Fibroblast of lung (primary cell): Measurements from ENCODE around the gene DNAH14. TPM values are rescaled to one million over a fixed set of nuclear protein-coding genes. Genes with fewer than 3 reads are reported as not detected.

Experiments used
- DNase-seq, 2 donors: peaks; one replicate each; pipeline versions ENCODE4 v3.0.0 to v3.0.0-alpha.2; 2010; ENCODE audit warnings: low read depth in 2 of 2
- H2AFZ ChIP-seq: 2 replicates; pipeline ENCODE4 v1.5.1; 2012; ENCODE audit warnings: low read length, control low read depth, inconsistent platforms
- H3K27ac ChIP-seq: 2 replicates; pipeline ENCODE4 v1.5.1; 2011; ENCODE audit warnings: low read length, control low read depth; ENCODE audit not compliant: insufficient read depth
- H3K27me3 ChIP-seq: 2 replicates; pipeline ENCODE4 v1.5.1; 2011; ENCODE audit warnings: mild to moderate bottlenecking, low read length; ENCODE audit not compliant: control insufficient read depth, insufficient read depth
- H3K36me3 ChIP-seq: 2 replicates; pipeline ENCODE4 v1.5.1; 2011; ENCODE audit warnings: low read length; ENCODE audit not compliant: control insufficient read depth, insufficient read depth
- H3K4me1 ChIP-seq: 2 replicates; pipeline ENCODE4 v1.5.1; 2011; ENCODE audit warnings: low read length; ENCODE audit not compliant: control insufficient read depth, insufficient read depth; ENCODE audit errors: extremely low read depth
- H3K4me2 ChIP-seq: 2 replicates; pipeline ENCODE4 v1.5.1; 2011; ENCODE audit warnings: low read length, control low read depth; ENCODE audit not compliant: insufficient read depth; ENCODE audit errors: extremely low read depth
- H3K4me3 ChIP-seq, 4 experiments: fragments of 200-600 bp in 1 of 4; sonication (generic) in 1 of 4; replicated peaks in 1 of 4; 2 replicates each; pipeline ENCODE4 v1.5.1; 2011 to 2016; ENCODE audit warnings: low read length in 4 of 4, low read depth in 3 of 4, mild to moderate bottlenecking in 3 of 4, control low read depth in 2 of 4, inconsistent platforms in 1 of 4, mixed read lengths in 1 of 4; ENCODE audit not compliant: insufficient read depth in 1 of 4; ENCODE audit errors: control extremely low read depth in 1 of 4
- H3K79me2 ChIP-seq: 2 replicates; pipeline ENCODE4 v1.5.1; 2012; ENCODE audit warnings: mild to moderate bottlenecking, low read length, inconsistent platforms; ENCODE audit not compliant: control insufficient read depth, insufficient read depth
- H3K9ac ChIP-seq: 2 replicates; pipeline ENCODE4 v1.5.1; 2011; ENCODE audit warnings: mild to moderate bottlenecking, low read length, control low read depth; ENCODE audit not compliant: insufficient read depth
- H3K9me3 ChIP-seq: 2 replicates; pipeline ENCODE4 v1.5.1; 2012; ENCODE audit warnings: low read depth, low read length; ENCODE audit not compliant: control insufficient read depth, insufficient read depth
- H4K20me1 ChIP-seq: 2 replicates; pipeline ENCODE4 v1.5.1; 2011; ENCODE audit warnings: low read length; ENCODE audit not compliant: control insufficient read depth, insufficient read depth; ENCODE audit errors: extremely low read depth
- EZH2 ChIP-seq: IDR thresholded peaks from 2 replicates; pipeline ENCODE4 v1.5.1; 2012; ENCODE audit warnings: low read length, control low read depth, mild to moderate bottlenecking; ENCODE audit errors: missing control alignments
- polyA plus RNA-seq, 2 donors: library from polyadenylated mRNA; depleted of rRNA in 1 of 2; stranded (reverse) in 1 of 2; unstranded in 1 of 2; fragments of >200 nt; gene quantifications; 2 replicates each; pipeline ENCODE4 v1.2.1, GENCODE V29; 2011 to 2012; ENCODE audit warnings: missing spikeins in 1 of 2
- total RNA-seq: library from RNA; depleted of rRNA; stranded (reverse); fragments of >200 nt; gene quantifications from 2 replicates; pipeline ENCODE4 v1.2.1, GENCODE V29; 2014
- TF ChIP-seq, protein P1 (sequence below), 2 donors: IDR thresholded peaks in 1 of 2; conservative IDR thresholded peaks in 1 of 2; 1 replicate in 1 of 2; 2 replicates in 1 of 2; pipeline ENCODE4 v1.5.1; 2011 to 2012; ENCODE audit warnings: low read length in 2 of 2, control low read depth in 1 of 2, inconsistent platforms in 1 of 2, low read depth in 1 of 2, mild to moderate bottlenecking in 1 of 2

The DNAH14 gene
- total and polyA plus RNA-seq, 2 donors (not counting 1 experiment from before 2014, with no cell fraction given): 5.4 to 19.7 TPM

DNA sequence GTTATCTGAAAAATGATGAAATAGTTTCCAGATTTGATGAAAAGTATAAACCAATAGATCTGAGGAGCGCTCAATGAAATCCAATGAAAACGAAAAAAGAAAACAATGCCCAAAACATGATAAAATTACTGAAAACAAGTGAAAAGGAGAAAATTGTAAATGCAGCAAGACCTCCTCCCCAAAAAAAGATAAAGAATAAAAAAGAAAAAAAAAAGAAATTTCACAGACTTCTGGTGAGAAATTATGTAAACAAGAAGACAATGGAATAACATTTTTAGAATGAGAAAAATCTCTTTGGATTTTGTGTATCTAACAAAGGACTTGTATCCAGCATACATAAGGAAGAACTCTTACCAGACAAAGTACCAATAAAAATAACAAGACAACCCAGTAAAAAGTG, 134.2 kb downstream of the DNAH14 start:
- Histone ChIP-seq H4K20me1 (no peaks in the 10 kb centered on the region), H3K36me3 (no peaks in the 10 kb centered on the region), H3K4me3 (no peak overlapping the region), H2AFZ (no peak overlapping the region), H3K9me3 (no peaks in the 10 kb centered on the region), H3K4me2 (no peak overlapping the region), H3K27me3 (no peaks in the 10 kb centered on the region), H3K4me1 (no peaks in the 10 kb centered on the region), H3K27ac (no peak overlapping the region), H3K9ac (no peak overlapping the region), H3K79me2 (no peaks in the 10 kb centered on the region)
- no peak for DNase-seq
- TF ChIP-seq EZH2: no peak
- TF ChIP-seq, protein P1, sequence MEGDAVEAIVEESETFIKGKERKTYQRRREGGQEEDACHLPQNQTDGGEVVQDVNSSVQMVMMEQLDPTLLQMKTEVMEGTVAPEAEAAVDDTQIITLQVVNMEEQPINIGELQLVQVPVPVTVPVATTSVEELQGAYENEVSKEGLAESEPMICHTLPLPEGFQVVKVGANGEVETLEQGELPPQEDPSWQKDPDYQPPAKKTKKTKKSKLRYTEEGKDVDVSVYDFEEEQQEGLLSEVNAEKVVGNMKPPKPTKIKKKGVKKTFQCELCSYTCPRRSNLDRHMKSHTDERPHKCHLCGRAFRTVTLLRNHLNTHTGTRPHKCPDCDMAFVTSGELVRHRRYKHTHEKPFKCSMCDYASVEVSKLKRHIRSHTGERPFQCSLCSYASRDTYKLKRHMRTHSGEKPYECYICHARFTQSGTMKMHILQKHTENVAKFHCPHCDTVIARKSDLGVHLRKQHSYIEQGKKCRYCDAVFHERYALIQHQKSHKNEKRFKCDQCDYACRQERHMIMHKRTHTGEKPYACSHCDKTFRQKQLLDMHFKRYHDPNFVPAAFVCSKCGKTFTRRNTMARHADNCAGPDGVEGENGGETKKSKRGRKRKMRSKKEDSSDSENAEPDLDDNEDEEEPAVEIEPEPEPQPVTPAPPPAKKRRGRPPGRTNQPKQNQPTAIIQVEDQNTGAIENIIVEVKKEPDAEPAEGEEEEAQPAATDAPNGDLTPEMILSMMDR (conservative IDR thresholded peaks at IDR 0.05 in 1 of 2, IDR thresholded peaks at IDR 0.05 in 1 of 2; ENCODE audit: low read depth in 1 of 2, low read length in 2 of 2): no peak

DNA sequence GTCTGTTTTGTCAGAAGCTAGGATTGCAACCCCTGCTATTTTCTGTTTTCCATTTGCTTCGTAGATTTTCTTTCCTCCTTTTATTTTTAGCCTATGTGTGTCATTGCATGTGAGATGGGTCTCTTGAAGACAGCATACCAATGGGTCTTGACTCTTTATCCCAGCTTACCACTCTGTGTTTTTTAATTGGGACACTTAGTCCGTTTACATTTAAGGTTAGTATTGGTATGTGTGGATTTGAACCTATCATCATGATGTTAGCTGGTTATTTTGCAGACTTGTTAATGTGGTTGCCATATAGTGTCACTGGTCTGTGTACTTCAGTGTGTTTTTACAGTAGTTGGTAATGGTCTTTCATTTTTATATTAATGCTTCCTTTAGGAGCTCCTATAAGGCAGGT, 141.5 kb downstream of the DNAH14 start:
- TF ChIP-seq, protein P1 (conservative IDR thresholded peaks at IDR 0.05 in 1 of 2, IDR thresholded peaks at IDR 0.05 in 1 of 2; ENCODE audit: low read depth in 1 of 2, low read length in 2 of 2): no peak
- TF ChIP-seq EZH2: no peak
- Histone ChIP-seq H3K4me2 (no peak overlapping the region), H3K27me3 (no peaks in the 10 kb centered on the region), H3K9me3 (no peaks in the 10 kb centered on the region), H4K20me1 (no peaks in the 10 kb centered on the region), H3K9ac (no peak overlapping the region), H2AFZ (no peak overlapping the region), H3K36me3 (no peaks in the 10 kb centered on the region), H3K27ac (no peak overlapping the region), H3K4me3 (no peak overlapping the region), H3K79me2 (no peaks in the 10 kb centered on the region), H3K4me1 (no peaks in the 10 kb centered on the region)
- DNase-seq: no peak

DNA sequence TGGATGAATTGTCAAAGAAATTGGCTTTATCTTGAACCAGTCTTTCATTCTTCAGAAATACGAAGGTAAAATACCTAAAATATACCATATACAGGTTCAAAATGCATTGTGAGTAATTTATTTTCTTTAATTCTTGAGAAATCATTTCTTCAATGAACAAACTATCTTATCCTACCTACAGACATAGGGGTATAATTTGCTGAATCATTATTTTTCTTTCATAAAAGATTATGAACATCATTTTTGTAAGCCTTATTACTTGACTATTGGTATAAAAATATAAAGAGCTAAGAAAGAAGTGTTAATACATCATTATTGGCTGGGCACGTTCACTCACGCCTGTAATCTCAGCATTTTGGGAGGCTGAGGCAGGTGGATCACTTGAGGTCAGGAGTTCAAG, 167.7 kb downstream of the DNAH14 start:
- Histone ChIP-seq H3K79me2 (no peaks in the 10 kb centered on the region), H4K20me1 (no peaks in the 10 kb centered on the region), H3K27me3 (no peaks in the 10 kb centered on the region), H2AFZ (no peak overlapping the region), H3K4me1 (no peaks in the 10 kb centered on the region), H3K36me3 (no peaks in the 10 kb centered on the region), H3K9me3 (no peaks in the 10 kb centered on the region), H3K27ac (no peak overlapping the region), H3K9ac (no peak overlapping the region), H3K4me3 (no peak overlapping the region), H3K4me2 (no peak overlapping the region)
- DNase-seq: no peak
- TF ChIP-seq, protein P1 (conservative IDR thresholded peaks at IDR 0.05 in 1 of 2, IDR thresholded peaks at IDR 0.05 in 1 of 2; ENCODE audit: low read depth in 1 of 2, low read length in 2 of 2): no peak
- no peak for TF ChIP-seq EZH2
